ENCODE data around the gene GFAP.
"Not testable (repeated sequence)": the region's sequence is repeated elsewhere in the genome, so short reads cannot be mapped to it uniquely, and the experiment has no call there.

The GFAP gene

GRCh38 chr17:44915321-44915726 lies at the start of gene GFAP:
Gene GFAP (minus strand): TSS chr17:44915500. CDS start chr17:44915486, 14 bp downstream.
- DNase-seq = no peak

GRCh38 chr17:44961921-44962350 lies 46.6 kb upstream of the GFAP start:
- DNase-seq = no peak

- no peak for DNase-seq
These were observed 45.4 kb upstream of the GFAP start for GRCh38 chr17:44960691-44961090.

GRCh38 chr17:44959821-44960531 lies 44.7 kb upstream of the GFAP start:
- DNase-seq = no peak

GRCh38 chr17:44956998-44957981 lies 42.0 kb upstream of the GFAP start:
- no peak for DNase-seq

- no peak for DNase-seq
These were observed 40.5 kb upstream of the GFAP start for GRCh38 chr17:44955674-44956425.

- DNase-seq = no peak
These were observed 37.7 kb upstream of the GFAP start for GRCh38 chr17:44952946-44953475.

GRCh38 chr17:44948315-44948795 lies 33.1 kb upstream of the GFAP start:
- no peak for DNase-seq

GRCh38 chr17:44947461-44948314 lies 32.4 kb upstream of the GFAP start, which contains the start of gene KIF18B:
Gene KIF18B (minus strand): TSS chr17:44947773. CDS start chr17:44936344, 11,429 bp downstream.
- DNase-seq = peak; percentile 98

GRCh38 chr17:44945652-44946051 lies 30.4 kb upstream of the GFAP start:
- DNase-seq = not testable (repeated sequence)

- DNase-seq = no peak
These were observed 27.2 kb upstream of the GFAP start for GRCh38 chr17:44942456-44942855.

- no peak for DNase-seq
These were observed 26.5 kb upstream of the GFAP start for GRCh38 chr17:44941712-44942331.

GRCh38 chr17:44940768-44941167 lies 25.5 kb upstream of the GFAP start:
- no peak for DNase-seq

- DNase-seq = no peak
These were observed 25.0 kb upstream of the GFAP start for GRCh38 chr17:44940317-44940716.

- no peak for DNase-seq
These were observed 19.8 kb upstream of the GFAP start for GRCh38 chr17:44935116-44935515.

GRCh38 chr17:44934745-44935105 lies 19.4 kb upstream of the GFAP start:
- no peak for DNase-seq

- no peak for DNase-seq
These were observed 18.8 kb upstream of the GFAP start for GRCh38 chr17:44933824-44934744.

GRCh38 chr17:44932787-44933097 lies 17.4 kb upstream of the GFAP start:
- no peak for DNase-seq

- no peak for DNase-seq
These were observed 16.9 kb upstream of the GFAP start for GRCh38 chr17:44932096-44932786.

GRCh38 chr17:44931376-44931775 lies 16.1 kb upstream of the GFAP start:
- DNase-seq = no peak
